ENCODE results near the gene SLC7A1. TPM values are rescaled to one million over a fixed set of nuclear protein-coding genes. Genes with fewer than 3 reads are reported as not detected.

SLC7A1 gene
- total RNA-seq, 4 donors from 2014 or later = 46.0 to 72.8 (median 50.8) TPM

- 41 to 44% methylated on average over 5 of the region's 5 CpGs for WGBS, 2 donors
- TF ChIP-seq POLR2A (IDR thresholded peaks at IDR 0.05) (no peak), CTCF (IDR thresholded peaks at IDR 0.05) (no peak)
Measured at GRCh38 chr13:29532116-29532515, 63.4 kb downstream of the SLC7A1 start.

GRCh38 chr13:29530901-29531300 is 64.6 kb downstream of the SLC7A1 start:
- no peak for DNase-seq (ENCODE audit: low spot score in 2 of 2)
- intact Hi-C loops (cut with DNase I; ENCODE audit: low total_unique reads) = no loop called here
- TF ChIP-seq CTCF (IDR thresholded peaks at IDR 0.05) = no peak
- TF ChIP-seq POLR2A (IDR thresholded peaks at IDR 0.05) = no peak
- no peak overlapping the region for H3K4me3 ChIP-seq (ENCODE audit: low read depth, poor library complexity, severe bottlenecking)
- WGBS, 2 donors = 69 to 91% methylated on average over 5 of the region's 5 CpGs

More at GRCh38 chr13:29532116-29532515, 63.4 kb downstream of the SLC7A1 start:
- no peak overlapping the region for H3K4me3 ChIP-seq (ENCODE audit: low read depth, poor library complexity, severe bottlenecking)
- no peak for DNase-seq (ENCODE audit: low spot score in 2 of 2)
- intact Hi-C loops (cut with DNase I; ENCODE audit: low total_unique reads) = no loop called here

- intact Hi-C loops (cut with DNase I; ENCODE audit: low total_unique reads) = no loop called here
- DNase-seq (ENCODE audit: low spot score in 2 of 2) = no peak
- WGBS, 2 donors = 92 to 94% methylated on average over 5 of the region's 5 CpGs
- no peak overlapping the region for H3K4me3 ChIP-seq (ENCODE audit: low read depth, poor library complexity, severe bottlenecking)
- TF ChIP-seq CTCF (IDR thresholded peaks at IDR 0.05) = no peak
- no peak for TF ChIP-seq POLR2A (IDR thresholded peaks at IDR 0.05)
Measured at GRCh38 chr13:29529754-29530153, 65.7 kb downstream of the SLC7A1 start.

- 73 to 96% methylated on average over 5 of the region's 5 CpGs for WGBS, 2 donors
- DNase-seq (ENCODE audit: low spot score in 2 of 2) = no peak
- intact Hi-C loops (cut with DNase I; ENCODE audit: low total_unique reads) = no loop called here
- no peak for TF ChIP-seq POLR2A (IDR thresholded peaks at IDR 0.05)
- no peak for TF ChIP-seq CTCF (IDR thresholded peaks at IDR 0.05)
- H3K4me3 ChIP-seq (ENCODE audit: low read depth, poor library complexity, severe bottlenecking) = no peak overlapping the region
Measured at GRCh38 chr13:29527916-29528315, 67.6 kb downstream of the SLC7A1 start.

GRCh38 chr13:29527511-29527910 is 68.0 kb downstream of the SLC7A1 start:
- DNase-seq (ENCODE audit: low spot score in 2 of 2) = no peak
- H3K4me3 ChIP-seq (ENCODE audit: low read depth, poor library complexity, severe bottlenecking) = no peak overlapping the region
- intact Hi-C loops (cut with DNase I; ENCODE audit: low total_unique reads) = no loop called here
- WGBS, 2 donors = 70 to 92% methylated on average over 8 of the region's 8 CpGs
- TF ChIP-seq POLR2A (IDR thresholded peaks at IDR 0.05) = no peak
- no peak for TF ChIP-seq CTCF (IDR thresholded peaks at IDR 0.05)

GRCh38 chr13:29526741-29527140 is 68.7 kb downstream of the SLC7A1 start:
- DNase-seq (ENCODE audit: low spot score in 2 of 2) = no peak
- no peak overlapping the region for H3K4me3 ChIP-seq (ENCODE audit: low read depth, poor library complexity, severe bottlenecking)
- intact Hi-C loops (cut with DNase I; ENCODE audit: low total_unique reads) = no loop called here
- no peak for TF ChIP-seq POLR2A (IDR thresholded peaks at IDR 0.05)
- no peak for TF ChIP-seq CTCF (IDR thresholded peaks at IDR 0.05)
- 92 to 95% methylated on average over 14 of the region's 14 CpGs for whole genome bisulfite sequencing, 2 donors
